Measurements from ENCODE around the gene THSD4.

DNA sequence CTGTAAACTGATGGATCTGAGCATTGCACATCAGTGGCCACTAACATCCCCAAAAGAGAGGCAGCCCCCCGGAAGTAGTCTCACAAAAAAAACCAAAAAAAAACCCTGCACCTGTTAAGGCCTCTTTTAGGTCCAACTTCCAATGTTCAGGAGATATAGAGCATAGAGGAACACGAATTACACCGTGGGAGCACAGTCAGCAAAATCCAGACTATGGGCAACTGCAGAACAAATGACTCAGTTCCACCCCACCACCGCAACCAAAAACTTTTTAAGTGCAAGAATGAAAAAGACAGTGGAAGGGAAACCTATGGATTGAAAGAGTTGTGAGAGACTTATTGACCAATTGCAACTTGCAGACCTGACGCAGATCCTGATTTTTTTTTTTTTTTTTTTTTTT lies 652.9 kb downstream of the THSD4 start:
- TF ChIP-seq POLR2A (IDR thresholded peaks at IDR 0.05) = no peak
- TF ChIP-seq, protein P1, sequence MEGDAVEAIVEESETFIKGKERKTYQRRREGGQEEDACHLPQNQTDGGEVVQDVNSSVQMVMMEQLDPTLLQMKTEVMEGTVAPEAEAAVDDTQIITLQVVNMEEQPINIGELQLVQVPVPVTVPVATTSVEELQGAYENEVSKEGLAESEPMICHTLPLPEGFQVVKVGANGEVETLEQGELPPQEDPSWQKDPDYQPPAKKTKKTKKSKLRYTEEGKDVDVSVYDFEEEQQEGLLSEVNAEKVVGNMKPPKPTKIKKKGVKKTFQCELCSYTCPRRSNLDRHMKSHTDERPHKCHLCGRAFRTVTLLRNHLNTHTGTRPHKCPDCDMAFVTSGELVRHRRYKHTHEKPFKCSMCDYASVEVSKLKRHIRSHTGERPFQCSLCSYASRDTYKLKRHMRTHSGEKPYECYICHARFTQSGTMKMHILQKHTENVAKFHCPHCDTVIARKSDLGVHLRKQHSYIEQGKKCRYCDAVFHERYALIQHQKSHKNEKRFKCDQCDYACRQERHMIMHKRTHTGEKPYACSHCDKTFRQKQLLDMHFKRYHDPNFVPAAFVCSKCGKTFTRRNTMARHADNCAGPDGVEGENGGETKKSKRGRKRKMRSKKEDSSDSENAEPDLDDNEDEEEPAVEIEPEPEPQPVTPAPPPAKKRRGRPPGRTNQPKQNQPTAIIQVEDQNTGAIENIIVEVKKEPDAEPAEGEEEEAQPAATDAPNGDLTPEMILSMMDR (IDR thresholded peaks at IDR 0.05) = no peak

Measured in thyroid gland (tissue), 4 donors.